GM06990 (cell line): ENCODE data around the gene TOLLIP.

Experiments used
- DNase-seq: peaks from one replicate; pipeline ENCODE4 v3.0.0-alpha.2; 2011; ENCODE audit not compliant: insufficient read length; ENCODE audit errors: extremely low read depth
- H3K27me3 ChIP-seq: replicated peaks from 2 replicates; pipeline ENCODE4 v1.6.0; 2011; ENCODE audit warnings: low read length; ENCODE audit not compliant: control insufficient read depth, insufficient read depth
- H3K36me3 ChIP-seq: 2 replicates; pipeline ENCODE4 v1.5.1; 2011; ENCODE audit warnings: low read length; ENCODE audit not compliant: control insufficient read depth, insufficient read depth
- H3K4me3 ChIP-seq: replicated peaks from 2 replicates; pipeline ENCODE4 v1.5.1; 2011; ENCODE audit warnings: low read depth, mild to moderate bottlenecking, control low read depth, low read length
- TF ChIP-seq, protein P1 (sequence below): IDR thresholded peaks from 2 replicates; pipeline ENCODE4 v1.5.1; 2011; ENCODE audit warnings: low read length, control low read depth, mild to moderate bottlenecking, inconsistent platforms; ENCODE audit not compliant: insufficient read depth, poor library complexity, severe bottlenecking

The TOLLIP gene

DNA sequence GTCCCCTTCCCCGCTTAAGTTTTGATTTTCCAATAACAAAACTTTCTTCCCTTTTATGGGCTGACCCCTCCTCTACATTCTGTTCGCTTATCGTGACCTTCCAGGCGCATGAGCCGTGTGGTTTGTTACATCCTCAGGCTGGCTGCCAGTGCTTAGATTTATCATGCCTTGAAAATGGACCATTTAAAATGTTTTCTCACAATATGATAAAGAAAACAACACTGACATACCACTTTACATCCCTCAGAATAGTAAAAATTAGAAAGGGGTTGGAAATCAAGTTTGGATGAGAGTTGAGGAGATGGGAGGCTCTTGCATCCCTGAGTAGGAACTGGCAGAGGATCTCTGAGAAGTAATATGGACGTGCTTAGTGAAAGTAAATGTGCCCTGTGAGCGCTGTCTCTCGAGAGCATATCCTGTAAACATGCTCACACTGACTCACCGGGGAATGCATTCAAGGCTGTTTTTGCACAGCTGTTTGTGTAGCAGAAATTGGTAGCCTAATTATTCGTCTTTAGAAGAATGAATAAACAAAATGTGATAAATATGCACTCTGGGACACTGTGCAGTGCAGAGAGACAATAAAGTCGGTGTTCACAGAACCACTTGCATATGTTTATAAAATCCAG lies 17.1 kb upstream of the TOLLIP start:
- Histone ChIP-seq H3K4me3 (no peak overlapping the region), H3K36me3 (no peaks in the 10 kb centered on the region), H3K27me3 (no peaks in the 10 kb centered on the region)
- no peak for DNase-seq
- TF ChIP-seq, protein P1, sequence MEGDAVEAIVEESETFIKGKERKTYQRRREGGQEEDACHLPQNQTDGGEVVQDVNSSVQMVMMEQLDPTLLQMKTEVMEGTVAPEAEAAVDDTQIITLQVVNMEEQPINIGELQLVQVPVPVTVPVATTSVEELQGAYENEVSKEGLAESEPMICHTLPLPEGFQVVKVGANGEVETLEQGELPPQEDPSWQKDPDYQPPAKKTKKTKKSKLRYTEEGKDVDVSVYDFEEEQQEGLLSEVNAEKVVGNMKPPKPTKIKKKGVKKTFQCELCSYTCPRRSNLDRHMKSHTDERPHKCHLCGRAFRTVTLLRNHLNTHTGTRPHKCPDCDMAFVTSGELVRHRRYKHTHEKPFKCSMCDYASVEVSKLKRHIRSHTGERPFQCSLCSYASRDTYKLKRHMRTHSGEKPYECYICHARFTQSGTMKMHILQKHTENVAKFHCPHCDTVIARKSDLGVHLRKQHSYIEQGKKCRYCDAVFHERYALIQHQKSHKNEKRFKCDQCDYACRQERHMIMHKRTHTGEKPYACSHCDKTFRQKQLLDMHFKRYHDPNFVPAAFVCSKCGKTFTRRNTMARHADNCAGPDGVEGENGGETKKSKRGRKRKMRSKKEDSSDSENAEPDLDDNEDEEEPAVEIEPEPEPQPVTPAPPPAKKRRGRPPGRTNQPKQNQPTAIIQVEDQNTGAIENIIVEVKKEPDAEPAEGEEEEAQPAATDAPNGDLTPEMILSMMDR, result no peak

DNA sequence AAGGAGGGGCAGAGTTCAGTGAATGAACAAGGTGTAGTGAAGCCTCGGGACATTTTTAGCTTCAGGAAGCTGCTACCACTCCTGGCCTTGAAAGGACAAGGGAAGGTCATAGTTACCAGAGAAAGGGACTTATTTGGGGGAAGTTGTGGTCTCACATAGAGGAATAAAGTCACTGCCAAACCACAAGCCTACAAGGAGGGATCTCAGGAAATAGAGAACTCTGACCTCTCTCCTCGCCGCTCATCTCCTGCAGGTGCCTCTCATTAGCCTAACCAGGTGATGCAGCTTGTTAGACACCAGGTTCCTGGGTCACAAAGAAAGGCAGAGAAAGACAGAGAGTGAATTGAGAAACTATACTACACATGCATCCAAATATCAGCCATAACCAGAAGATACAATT lies 14.3 kb upstream of the TOLLIP start:
- TF ChIP-seq, protein P1, result no peak
- no peak for DNase-seq
- Histone ChIP-seq H3K4me3 (no peak overlapping the region), H3K27me3 (no peaks in the 10 kb centered on the region), H3K36me3 (no peaks in the 10 kb centered on the region)

DNA sequence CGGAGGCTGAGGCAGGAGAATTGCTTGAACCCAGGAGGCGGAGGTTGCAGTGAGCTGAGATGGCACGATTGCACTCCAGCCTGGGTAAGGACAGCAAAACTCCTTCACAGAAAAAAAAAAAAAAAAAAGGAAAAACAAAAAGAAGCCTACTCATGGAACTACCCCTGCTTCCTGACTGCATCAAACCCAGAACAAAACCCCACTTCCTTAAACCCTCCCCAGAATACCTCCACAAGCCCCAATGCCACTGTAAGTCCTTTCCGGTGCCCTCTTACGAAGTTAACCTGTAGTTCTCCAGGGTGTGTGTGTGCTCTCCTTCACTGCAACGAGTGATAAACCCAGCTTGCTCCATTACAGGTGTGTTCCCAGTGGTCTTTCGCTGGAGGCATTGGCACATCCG lies 8.6 kb upstream of the TOLLIP start:
- no peaks in the 10 kb centered on the region; the same call in 1 of the 2 replicates for H3K27me3 ChIP-seq
- TF ChIP-seq, protein P1, result no peak
- no peaks in the 10 kb centered on the region for H3K36me3 ChIP-seq
- no peak overlapping the region for H3K4me3 ChIP-seq
- no peak for DNase-seq

DNA sequence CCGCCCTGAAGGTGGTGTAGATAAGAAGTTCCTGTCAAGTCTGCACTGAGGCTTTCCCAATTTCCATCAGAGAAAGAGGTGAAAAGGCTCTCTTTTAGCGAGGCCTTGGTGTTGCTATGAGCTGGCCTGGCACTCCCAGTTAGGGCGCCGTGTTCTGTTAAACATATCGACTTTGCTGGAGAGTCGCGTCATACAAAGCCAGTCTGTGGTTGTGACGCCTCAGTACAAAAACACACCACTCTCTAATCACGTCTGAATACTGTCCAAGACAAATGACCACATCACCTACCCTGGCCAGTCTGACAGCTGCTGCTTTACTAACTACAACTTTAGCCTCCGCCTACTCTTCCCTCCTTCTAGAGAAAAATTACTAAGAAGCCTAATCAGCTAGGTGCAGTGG lies 8.0 kb upstream of the TOLLIP start:
- TF ChIP-seq, protein P1, result no peak
- Histone ChIP-seq H3K4me3 (no peak overlapping the region), H3K27me3 (no peaks in the 10 kb centered on the region; the same call in 1 of the 2 replicates), H3K36me3 (no peaks in the 10 kb centered on the region)
- DNase-seq, result no peak

DNA sequence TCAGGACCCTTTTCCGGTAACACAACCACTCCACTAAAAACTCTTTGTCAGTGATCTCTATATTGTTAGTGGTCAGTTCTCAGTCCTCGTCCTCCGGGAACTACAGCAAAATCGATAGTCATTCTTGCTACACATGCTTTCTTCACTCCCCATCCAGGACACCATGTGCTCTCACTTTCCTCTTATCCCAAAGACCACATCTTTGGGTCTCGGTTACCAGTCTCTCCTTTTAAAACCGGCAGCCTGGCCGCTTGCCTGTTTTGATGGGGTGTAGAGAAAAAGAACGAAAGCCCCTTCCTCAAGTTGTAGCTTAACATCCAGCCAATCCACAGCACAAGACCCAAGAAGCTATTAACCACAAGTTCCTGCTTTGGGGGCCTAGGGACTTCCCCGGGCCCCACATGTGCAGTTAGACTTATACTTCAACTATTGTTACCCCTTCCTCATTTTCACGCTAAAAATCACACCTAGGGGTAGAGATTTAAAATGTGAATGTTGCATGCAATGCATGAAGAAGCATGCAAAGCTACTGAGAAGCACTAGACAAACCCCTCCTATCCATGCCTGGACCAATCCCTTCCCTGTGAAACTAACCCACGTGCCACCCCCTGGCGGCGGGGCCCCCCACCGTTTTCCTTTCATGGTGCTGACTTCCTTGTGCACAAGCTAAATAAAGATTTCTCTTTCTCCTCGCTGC lies 1.5 kb upstream of the TOLLIP start:
- TF ChIP-seq, protein P1, result no peak
- peak; percentile 66 for DNase-seq
- no peaks in the 10 kb centered on the region for H3K27me3 ChIP-seq
- H3K36me3 ChIP-seq, result no peaks in the 10 kb centered on the region
- H3K4me3 ChIP-seq, result peak overlapping the region; percentile 69
